ENCODE results near the gene GPR62.

- TF ChIP-seq EZH2 (IDR thresholded peaks at IDR 0.05; ENCODE audit: insufficient read depth, poor library complexity, severe bottlenecking) (no peak), EZH2phosphoT487 (IDR thresholded peaks at IDR 0.05; ENCODE audit: insufficient read depth, low read depth) (no peak)
Measured at GRCh38 chr3:51954713-51955112, 468 bp upstream of the GPR62 start.

All from GM23248 (cell line).